ENCODE data around the gene GPR107.

The GPR107 gene

DNA sequence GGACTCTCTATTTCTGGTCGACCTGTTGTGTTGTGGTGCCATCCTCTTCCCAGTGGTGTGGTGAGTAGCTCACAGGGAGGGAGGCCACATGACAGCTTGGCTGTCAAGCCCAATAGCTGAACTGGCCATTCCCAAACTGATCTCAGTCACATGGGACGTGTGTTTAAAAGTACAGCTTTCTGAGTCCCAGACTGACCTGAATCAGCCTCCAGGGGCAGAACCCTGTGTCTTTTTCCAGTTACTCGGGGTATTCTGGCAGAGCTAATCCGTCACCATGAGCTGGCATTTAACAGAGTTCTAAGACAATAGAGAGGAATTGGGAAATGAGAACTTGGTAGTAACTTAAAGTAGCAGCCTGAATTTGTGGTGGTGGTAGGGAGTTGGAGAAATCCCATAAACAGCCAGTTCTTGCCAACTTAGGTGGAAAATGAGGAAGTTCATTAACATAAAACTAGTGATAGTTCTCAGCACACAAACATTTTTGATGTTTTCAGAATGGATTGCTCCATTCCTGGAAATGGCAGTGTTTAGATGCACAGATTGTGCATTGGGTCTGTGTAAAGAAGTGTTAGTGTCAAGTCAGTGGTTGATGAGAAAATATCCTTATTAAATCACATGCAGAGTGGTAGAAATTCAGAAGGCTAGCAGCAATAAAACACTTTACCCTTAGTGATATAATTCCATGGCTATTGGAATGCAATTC, 50.9 kb downstream of the GPR107 start:
- no CpG with 5 or more reads among the region's 4 CpGs for WGBS (ENCODE audit: extremely low coverage, insufficient coverage, insufficient read length)
- Histone ChIP-seq H3K27ac (ENCODE audit: low read depth, low read length) (no peak overlapping the region), H3K4ac (ENCODE audit: low read depth, low read length) (no peak overlapping the region), H3K79me2 (ENCODE audit: control insufficient read depth, insufficient read depth, low read length, poor library complexity) (no peaks in the 10 kb centered on the region), H2BK5ac (ENCODE audit: low read depth, low read length, poor library complexity) (no peak overlapping the region), H3K23ac (ENCODE audit: low read length) (no peak overlapping the region), H3K9me3 (ENCODE audit: insufficient read depth, low read depth, low read length) (peaks cover 1% of the 10 kb centered on the region), H2BK120ac (ENCODE audit: insufficient read depth, low read length, poor library complexity) (no peak overlapping the region), H3K18ac (ENCODE audit: low read length) (no peak overlapping the region), H4K91ac (ENCODE audit: low read depth, low read length) (no peak overlapping the region), H3K14ac (ENCODE audit: low read length) (no peak overlapping the region), H2BK12ac (ENCODE audit: low read length) (no peak overlapping the region), H3K27me3 (ENCODE audit: insufficient read depth, low read length) (no peaks in the 10 kb centered on the region), H3K4me3 (ENCODE audit: low read depth, low read length) (no peak overlapping the region), H2AFZ (ENCODE audit: insufficient read depth, low read length, poor library complexity) (no peak overlapping the region), H4K12ac (ENCODE audit: low read depth, low read length) (no peak overlapping the region), H3K4me1 (ENCODE audit: control insufficient read depth in 1 of 2, insufficient read depth in 2 of 2, low read length in 2 of 2) (no peaks in the 10 kb centered on the region), H3K36me3 (ENCODE audit: control insufficient read depth in 1 of 2, insufficient read depth in 2 of 2, low read length in 2 of 2) (peaks cover 30 to 56% of the 10 kb centered on the region in 2 experiments), H3K9ac (ENCODE audit: low read length) (no peak overlapping the region), H3K79me1 (ENCODE audit: low read length) (no peaks in the 10 kb centered on the region), H2AK5ac (ENCODE audit: low read length) (no peak overlapping the region), H3K4me2 (ENCODE audit: low read length) (no peak overlapping the region), H4K8ac (ENCODE audit: low read depth, low read length) (no peak overlapping the region)
- no peak for DNase-seq

DNA sequence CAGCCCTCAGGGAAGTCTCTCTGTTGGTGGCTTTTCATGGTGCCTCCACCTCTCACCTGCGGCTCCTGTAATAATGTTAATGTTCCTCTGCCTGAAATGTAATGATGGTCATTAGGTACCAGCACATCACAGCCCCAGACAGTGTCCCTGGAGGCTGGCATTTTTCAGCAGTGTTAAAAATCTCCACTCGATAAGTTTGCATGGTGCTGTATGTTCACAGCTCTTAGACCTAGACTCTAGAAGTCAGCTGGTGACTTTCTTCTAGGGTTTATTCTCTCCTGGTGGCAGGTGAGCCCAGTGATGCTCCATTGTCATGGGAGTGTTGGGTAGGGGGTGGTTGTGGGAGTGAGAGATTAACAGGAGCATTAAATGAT, 53.1 kb downstream of the GPR107 start:
- Histone ChIP-seq H2BK120ac (ENCODE audit: insufficient read depth, low read length, poor library complexity) (no peak overlapping the region), H3K4me2 (ENCODE audit: low read length) (no peak overlapping the region), H3K27ac (ENCODE audit: low read depth, low read length) (no peak overlapping the region), H3K4me3 (ENCODE audit: low read depth, low read length) (no peak overlapping the region), H4K8ac (ENCODE audit: low read depth, low read length) (no peak overlapping the region), H3K79me1 (ENCODE audit: low read length) (no peaks in the 10 kb centered on the region), H3K23ac (ENCODE audit: low read length) (no peak overlapping the region), H3K27me3 (ENCODE audit: insufficient read depth, low read length) (no peaks in the 10 kb centered on the region), H3K14ac (ENCODE audit: low read length) (no peak overlapping the region), H3K9ac (ENCODE audit: low read length) (no peak overlapping the region), H3K9me3 (ENCODE audit: insufficient read depth, low read depth, low read length) (peaks cover 1% of the 10 kb centered on the region), H2BK12ac (ENCODE audit: low read length) (no peak overlapping the region), H3K18ac (ENCODE audit: low read length) (no peak overlapping the region), H2AFZ (ENCODE audit: insufficient read depth, low read length, poor library complexity) (no peak overlapping the region), H3K4ac (ENCODE audit: low read depth, low read length) (no peak overlapping the region), H2AK5ac (ENCODE audit: low read length) (no peak overlapping the region), H3K79me2 (ENCODE audit: control insufficient read depth, insufficient read depth, low read length, poor library complexity) (no peaks in the 10 kb centered on the region), H2BK5ac (ENCODE audit: low read depth, low read length, poor library complexity) (no peak overlapping the region), H3K36me3 (ENCODE audit: control insufficient read depth in 1 of 2, insufficient read depth in 2 of 2, low read length in 2 of 2) (peaks cover 20 to 47% of the 10 kb centered on the region in 2 experiments), H3K4me1 (ENCODE audit: control insufficient read depth in 1 of 2, insufficient read depth in 2 of 2, low read length in 2 of 2) (peaks cover 0 to 3% of the 10 kb centered on the region in 2 experiments), H4K12ac (ENCODE audit: low read depth, low read length) (no peak overlapping the region), H4K91ac (ENCODE audit: low read depth, low read length) (no peak overlapping the region)
- DNase-seq = peak in 1 of 2 donors; percentile 7
- WGBS (ENCODE audit: extremely low coverage, insufficient coverage, insufficient read length) = no CpG with 5 or more reads among the region's 2 CpGs

- Histone ChIP-seq H2BK5ac (ENCODE audit: low read depth, low read length, poor library complexity) (no peak overlapping the region), H3K14ac (ENCODE audit: low read length) (no peak overlapping the region), H3K18ac (ENCODE audit: low read length) (no peak overlapping the region), H3K9me3 (ENCODE audit: insufficient read depth, low read depth, low read length) (peaks cover 1% of the 10 kb centered on the region), H3K4ac (ENCODE audit: low read depth, low read length) (no peak overlapping the region), H4K91ac (ENCODE audit: low read depth, low read length) (no peak overlapping the region), H4K8ac (ENCODE audit: low read depth, low read length) (no peak overlapping the region), H3K79me2 (ENCODE audit: control insufficient read depth, insufficient read depth, low read length, poor library complexity) (no peaks in the 10 kb centered on the region), H2BK120ac (ENCODE audit: insufficient read depth, low read length, poor library complexity) (no peak overlapping the region), H3K27ac (ENCODE audit: low read depth, low read length) (no peak overlapping the region), H2BK12ac (ENCODE audit: low read length) (no peak overlapping the region), H3K9ac (ENCODE audit: low read length) (no peak overlapping the region), H2AFZ (ENCODE audit: insufficient read depth, low read length, poor library complexity) (no peak overlapping the region), H3K79me1 (ENCODE audit: low read length) (no peaks in the 10 kb centered on the region), H3K4me1 (ENCODE audit: control insufficient read depth in 1 of 2, insufficient read depth in 2 of 2, low read length in 2 of 2) (peaks cover 0 to 3% of the 10 kb centered on the region in 2 experiments), H2AK5ac (ENCODE audit: low read length) (no peak overlapping the region), H3K36me3 (ENCODE audit: control insufficient read depth in 1 of 2, insufficient read depth in 2 of 2, low read length in 2 of 2) (peaks cover 19 to 47% of the 10 kb centered on the region in 2 experiments), H3K4me2 (ENCODE audit: low read length) (no peak overlapping the region), H3K23ac (ENCODE audit: low read length) (no peak overlapping the region), H3K4me3 (ENCODE audit: low read depth, low read length) (no peak overlapping the region), H4K12ac (ENCODE audit: low read depth, low read length) (no peak overlapping the region), H3K27me3 (ENCODE audit: insufficient read depth, low read length) (no peaks in the 10 kb centered on the region)
- no CpG with 5 or more reads among the region's 10 CpGs for WGBS (ENCODE audit: extremely low coverage, insufficient coverage, insufficient read length)
- peak; percentile 54 to 88 for DNase-seq
These were observed 53.6 kb downstream of the GPR107 start for GRCh38 chr9:130107234-130107861.

GRCh38 chr9:130107955-130108354, 54.2 kb downstream of the GPR107 start:
- H4K91ac ChIP-seq (ENCODE audit: low read depth, low read length) = no peak overlapping the region
- H3K4me2 ChIP-seq (ENCODE audit: low read length) = no peak overlapping the region
- H3K27me3 ChIP-seq (ENCODE audit: insufficient read depth, low read length) = no peaks in the 10 kb centered on the region
- H3K36me3 ChIP-seq (ENCODE audit: control insufficient read depth in 1 of 2, insufficient read depth in 2 of 2, low read length in 2 of 2) = peaks cover 19 to 42% of the 10 kb centered on the region in 2 experiments
- H3K4ac ChIP-seq (ENCODE audit: low read depth, low read length) = no peak overlapping the region
- H3K9me3 ChIP-seq (ENCODE audit: insufficient read depth, low read depth, low read length) = peaks cover 1% of the 10 kb centered on the region
- H3K23ac ChIP-seq (ENCODE audit: low read length) = no peak overlapping the region
- H2BK5ac ChIP-seq (ENCODE audit: low read depth, low read length, poor library complexity) = no peak overlapping the region
- no peak overlapping the region for H3K27ac ChIP-seq (ENCODE audit: low read depth, low read length)
- H3K4me3 ChIP-seq (ENCODE audit: low read depth, low read length) = no peak overlapping the region
- H2AK5ac ChIP-seq (ENCODE audit: low read length) = no peak overlapping the region
- H3K4me1 ChIP-seq (ENCODE audit: control insufficient read depth in 1 of 2, insufficient read depth in 2 of 2, low read length in 2 of 2) = peaks cover 0 to 3% of the 10 kb centered on the region in 2 experiments
- no peaks in the 10 kb centered on the region for H3K79me2 ChIP-seq (ENCODE audit: control insufficient read depth, insufficient read depth, low read length, poor library complexity)
- no peak overlapping the region for H3K14ac ChIP-seq (ENCODE audit: low read length)
- no peaks in the 10 kb centered on the region for H3K79me1 ChIP-seq (ENCODE audit: low read length)
- H2AFZ ChIP-seq (ENCODE audit: insufficient read depth, low read length, poor library complexity) = no peak overlapping the region
- no peak overlapping the region for H3K18ac ChIP-seq (ENCODE audit: low read length)
- no peak overlapping the region for H4K8ac ChIP-seq (ENCODE audit: low read depth, low read length)
- no CpG with 5 or more reads among the region's 2 CpGs for WGBS (ENCODE audit: extremely low coverage, insufficient coverage, insufficient read length)
- no peak overlapping the region for H4K12ac ChIP-seq (ENCODE audit: low read depth, low read length)
- H2BK120ac ChIP-seq (ENCODE audit: insufficient read depth, low read length, poor library complexity) = no peak overlapping the region
- H2BK12ac ChIP-seq (ENCODE audit: low read length) = no peak overlapping the region
- DNase-seq = no peak
- H3K9ac ChIP-seq (ENCODE audit: low read length) = no peak overlapping the region

Data from trophoblast cell (in vitro differentiated cells and primary cell).